K562 (cell line): ENCODE results near the gene CHRNA3. TPM values are rescaled to one million over a fixed set of nuclear protein-coding genes. Genes with fewer than 3 reads are reported as not detected.
A peak's percentile ranks its signal among the peaks of the same experiment; 100 is the strongest.

Source experiments
- ATAC-seq: fragments of 200-7000 bp; cut with Tn5 transposase; 3 replicates; pipeline ENCODE4 v1.9.1; 2020; ENCODE audit warnings: moderate library complexity
- BruUV-seq: library from RNA; stranded (reverse); fragments of 400-500 nt; replicated peaks from 2 replicates; lab custom pipeline; 2021; lab: Mats Ljungman, UMichigan
- CTCF ChIA-PET: fragments of 300-600 bp; formaldehyde crosslinking; extraction: SDS; loops from one replicate; lab custom pipeline; 2021; ENCODE audit warnings: low intra/inter-chr PET ratio; lab: Yijun Ruan, JAX
- POLR2A ChIA-PET: fragments of 300-600, 350-650 bp; sonication (Branson Sonifier 250); formaldehyde crosslinking; extraction: SDS; loops from one replicate; lab custom pipeline; 2021; ENCODE audit warnings: antibody characterized with exemption, inconsistent platforms; lab: Yijun Ruan, JAX
- DNase-seq, 4 experiments: peaks; one replicate each; pipeline versions ENCODE4 v3.0.0 to v3.0.0-alpha.2; 2011 to 2018; ENCODE audit warnings: low spot score in 3 of 4, mixed read lengths in 3 of 4; ENCODE audit errors: extremely low read depth in 1 of 4
- FAIRE-seq: peaks from 2 replicates; lab custom pipeline; 2011; peaks lifted over from hg19 to GRCh38; lab: Jason Lieb, UNC
- H2AFZ ChIP-seq: 2 replicates; pipeline ENCODE4 v1.6.0; 2011; ENCODE audit warnings: low read depth, low read length, control low read depth, inconsistent platforms
- H3K27ac ChIP-seq: fragments of 200-600 bp; 3 replicates; pipeline ENCODE4 v1.8.0; 2011; ENCODE audit warnings: low read depth, mild to moderate bottlenecking, control low read depth, inconsistent platforms, low read length, moderate library complexity, mixed read lengths; ENCODE audit errors: extremely low read depth
- H3K27me3 ChIP-seq, 2 experiments: fragments of 300-600 bp in 1 of 2; 2 replicates in 1 of 2; 3 replicates in 1 of 2; pipeline versions ENCODE4 v1.6.0 to v1.8.0; 2011; ENCODE audit warnings: inconsistent platforms in 2 of 2, low read length in 2 of 2, mild to moderate bottlenecking in 1 of 2, mixed read lengths in 1 of 2, moderate library complexity in 1 of 2; ENCODE audit not compliant: control insufficient read depth in 2 of 2, insufficient read depth in 2 of 2
- H3K36me3 ChIP-seq: fragments of 300-600 bp; 3 replicates; pipeline ENCODE4 v1.8.0; 2011; ENCODE audit warnings: mild to moderate bottlenecking, low read length, inconsistent platforms; ENCODE audit not compliant: control insufficient read depth, insufficient read depth
- H3K4me1 ChIP-seq, 2 experiments: fragments of 200-600 bp in 1 of 2; replicated peaks in 1 of 2; 2 replicates in 1 of 2; 3 replicates in 1 of 2; pipeline versions ENCODE4 v1.5.1 to v1.8.0; 2011; ENCODE audit warnings: inconsistent platforms in 2 of 2, low read length in 2 of 2, mild to moderate bottlenecking in 1 of 2, mixed read lengths in 1 of 2, moderate library complexity in 1 of 2; ENCODE audit not compliant: control insufficient read depth in 2 of 2, insufficient read depth in 2 of 2
- H3K4me2 ChIP-seq: 2 replicates; pipeline ENCODE4 v1.6.1; 2011; ENCODE audit warnings: low read length, control low read depth, inconsistent platforms, mixed read lengths; ENCODE audit not compliant: insufficient read depth
- H3K4me3 ChIP-seq: fragments of 200-600 bp; sonication (generic), shearing (Covaris generic); 2 replicates; pipeline ENCODE4 v1.5.1; 2016; ENCODE audit warnings: control low read depth, inconsistent platforms
- H3K79me2 ChIP-seq: fragments of 200-600 bp; 3 replicates; pipeline ENCODE4 v1.8.0; 2011; ENCODE audit warnings: low read length, inconsistent platforms; ENCODE audit not compliant: control insufficient read depth, insufficient read depth
- H3K9ac ChIP-seq, 2 experiments: 2 replicates each; pipeline versions ENCODE4 v1.6.0 to v1.6.1; 2011; ENCODE audit warnings: low read depth in 2 of 2, low read length in 2 of 2, control low read depth in 1 of 2, inconsistent platforms in 1 of 2, mild to moderate bottlenecking in 1 of 2, mixed read lengths in 1 of 2; ENCODE audit not compliant: insufficient read depth in 1 of 2
- H3K9me1 ChIP-seq: one replicate; pipeline ENCODE4 v1.6.0; 2011; ENCODE audit warnings: inconsistent platforms, mild to moderate bottlenecking, low read length, moderate library complexity; ENCODE audit not compliant: control insufficient read depth, insufficient read depth
- H3K9me3 ChIP-seq: replicated peaks from 2 replicates; pipeline ENCODE4 v1.5.1; 2011; ENCODE audit warnings: low read depth, low read length, inconsistent platforms; ENCODE audit not compliant: control insufficient read depth, insufficient read depth
- H4K20me1 ChIP-seq: replicated peaks from 2 replicates; pipeline ENCODE4 v1.6.1; 2011; ENCODE audit warnings: low read length, inconsistent platforms, mixed read lengths; ENCODE audit not compliant: control insufficient read depth, insufficient read depth
- ARNT ChIP-seq, 2 experiments: fragments of 450-650 bp; IDR thresholded peaks; 2 replicates each; pipeline ENCODE4 v1.6.1; 2016; ENCODE audit warnings: mild to moderate bottlenecking in 1 of 2
- CUX1 ChIP-seq: fragments of 200-800 bp; sonication (Bioruptor generic); IDR thresholded peaks from 2 replicates; pipeline ENCODE4 v1.6.1; 2016; ENCODE audit warnings: missing genetic modification characterization, missing compliant biosample characterization
- DPF2 ChIP-seq: fragments of 450-650 bp; IDR thresholded peaks from 2 replicates; pipeline ENCODE4 v1.6.1; 2016
- FOXK2 ChIP-seq, 2 experiments: fragments of 450-650 bp; IDR thresholded peaks in 1 of 2; conservative IDR thresholded peaks in 1 of 2; 2 replicates each; pipeline ENCODE4 v1.6.1; 2016; ENCODE audit warnings: low read depth in 2 of 2, mild to moderate bottlenecking in 1 of 2
- HDAC8 ChIP-seq: fragments of 450-650 bp; IDR thresholded peaks from 2 replicates; pipeline ENCODE4 v1.6.1; 2016; ENCODE audit warnings: mild to moderate bottlenecking, missing genetic modification characterization, moderate library complexity, missing compliant biosample characterization
- NFRKB ChIP-seq: fragments of 450-650 bp; IDR thresholded peaks from 2 replicates; pipeline ENCODE4 v1.6.1; 2016; ENCODE audit warnings: low read depth
- SP1 ChIP-seq: sonication (generic); formaldehyde crosslinking; IDR thresholded peaks from 2 replicates; pipeline ENCODE4 v1.8.1; 2022; ENCODE audit warnings: mild to moderate bottlenecking, missing genetic modification reagents
- TFE3 ChIP-seq: fragments of 450-650 bp; formaldehyde crosslinking; IDR thresholded peaks from 2 replicates; pipeline ENCODE4 v1.4.0; 2020; ENCODE audit warnings: mild to moderate bottlenecking, mixed read lengths
- ZNF146 ChIP-seq: IDR thresholded peaks from one replicate; pipeline ENCODE4 v1.6.1; 2018; ENCODE audit warnings: missing compliant biosample characterization; ENCODE audit not compliant: unreplicated experiment
- ZNF41 ChIP-seq: fragments of 250-450 bp; sonication (Bioruptor Pico); conservative IDR thresholded peaks from 2 replicates; pipeline ENCODE4 v1.4.0; 2020; ENCODE audit warnings: mild to moderate bottlenecking
- WGBS: fragments of 100-300 bp; shearing (Covaris generic); methylation state at CpG from one replicate; pipeline ENCODE4 v1.1.6; 2016; ENCODE audit warnings: low coverage, mixed read lengths; ENCODE audit not compliant: insufficient coverage; ENCODE audit errors: missing lambda C conversion rate; 5-methylcytosine and 5-hydroxymethylcytosine counted together
- in situ Hi-C: fragments of 300-500 bp; cut with MboI; formaldehyde crosslinking; loops from 4 replicates; pipeline ENCODE4 v1.15.0; 2018; ENCODE audit warnings: inconsistent platforms, mixed read lengths
- intact Hi-C: fragments of 100-400 bp; cut with micrococcal nuclease; formaldehyde crosslinking; loops from 2 replicates; pipeline ENCODE4 v1.14.2; 2022
- polyA plus RNA-seq, 8 experiments: library from polyadenylated mRNA; depleted of rRNA in 4 of 8; stranded (reverse) in 5 of 8; unstranded in 3 of 8; fragments of >200 nt; fragmentation: Nextera tagmentation in 2 of 8; fragmentation: Illumina TruSeq in 1 of 8; extraction: Ambion mirVana in 2 of 8; extraction: Trizol in 1 of 8; gene quantifications; 2 replicates each; pipeline versions ENCODE4 v1.2.1 to v1.2.3, GENCODE V29; 2011 to 2014; ENCODE audit warnings: inconsistent platforms in 1 of 8, missing spikeins in 1 of 8
- total RNA-seq, 7 experiments: library from RNA; depleted of rRNA in 6 of 7; stranded (reverse); fragments of >200 nt in 6 of 7; fragmentation: Illumina TruSeq in 2 of 7; extraction: Trizol in 2 of 7; gene quantifications; 2 replicates each; pipeline versions ENCODE4 v1.2.1 to v1.2.3, GENCODE V29; 2011 to 2021; ENCODE audit warnings: low replicate concordance in 1 of 7
- TF ChIP-seq, protein P1 (sequence below): sonication (generic); formaldehyde crosslinking; IDR thresholded peaks from 2 replicates; pipeline ENCODE4 v1.8.0; 2022; ENCODE audit warnings: mild to moderate bottlenecking, missing genetic modification reagents, borderline replicate concordance

CHRNA3 gene
- total and polyA plus RNA-seq, 9 of the 15 experiments (the other 6 are each of a cell fraction or from before 2014, with no cell fraction given) = 0.01 TPM; not detected in 8

DNA sequence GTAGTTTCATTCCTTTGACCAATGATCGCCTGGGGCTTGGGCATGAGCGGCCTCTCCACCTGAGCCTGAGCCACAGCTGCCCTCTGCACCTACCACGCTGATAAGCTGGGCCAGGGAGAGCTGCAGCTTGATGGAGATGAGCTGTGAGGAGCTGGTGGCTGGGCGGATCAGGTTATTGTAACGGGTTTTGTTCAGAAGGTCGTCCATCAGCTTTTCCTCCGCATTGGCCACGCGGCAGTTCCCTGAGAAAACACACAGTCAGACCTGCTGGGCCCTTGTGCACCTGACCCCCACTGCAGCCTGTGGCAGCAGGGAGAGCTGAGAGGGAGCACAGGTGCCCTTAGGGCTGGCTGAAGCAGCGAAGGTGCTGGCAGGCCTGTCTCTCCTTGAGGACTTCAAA, 14.6 kb upstream of the CHRNA3 start:
- Histone ChIP-seq H3K9me1 (no peaks in the 10 kb centered on the region), H2AFZ (no peak overlapping the region), H3K9ac (0 out of 4 replicates have a peak overlapping the region, but pooled peaks of 1 of the 2 experiments have one; percentile 28), H3K36me3 (no peaks in the 10 kb centered on the region), H3K9me3 (no peaks in the 10 kb centered on the region), H4K20me1 (0 out of 2 replicates have a peak, but pooled peaks cover 3% of the 10 kb centered on the region), H3K27ac (no peak overlapping the region), H3K4me2 (no peak overlapping the region), H3K4me1 (peaks cover 0 to under 1% of the 10 kb centered on the region in 2 experiments; a peak in 1 of 5 replicates), H3K27me3 (peaks cover 12 to 32% of the 10 kb centered on the region in 2 experiments; a peak in 4 of 5 replicates), H3K4me3 (no peak overlapping the region), H3K79me2 (no peaks in the 10 kb centered on the region)
- FAIRE-seq = no peak
- BruUV-seq = no TSS peak
- 4% methylated on average over 10 of the region's 10 CpGs for WGBS
- no peak for DNase-seq
- no peak for ATAC-seq
- TF ChIP-seq ZNF41 (CRISPR knock-in tag) = no peak
- no peak for TF ChIP-seq FOXK2 (conservative IDR thresholded peaks at IDR 0.05 in 1 of 2, IDR thresholded peaks at IDR 0.05 in 1 of 2; ENCODE audit: low read depth in 2 of 2)
- no peak for TF ChIP-seq DPF2
- TF ChIP-seq TFE3 (CRISPR knock-in tag) = no peak
- TF ChIP-seq SP1 (CRISPR knock-in tag) = no peak
- no peak for TF ChIP-seq ZNF146
- TF ChIP-seq ARNT (IDR thresholded peaks at IDR 0.05) = no peak
- TF ChIP-seq CUX1 (CRISPR knock-in tag) = no peak
- no peak for TF ChIP-seq NFRKB
- no peak for TF ChIP-seq HDAC8 (tag)
- TF ChIP-seq, protein P1, sequence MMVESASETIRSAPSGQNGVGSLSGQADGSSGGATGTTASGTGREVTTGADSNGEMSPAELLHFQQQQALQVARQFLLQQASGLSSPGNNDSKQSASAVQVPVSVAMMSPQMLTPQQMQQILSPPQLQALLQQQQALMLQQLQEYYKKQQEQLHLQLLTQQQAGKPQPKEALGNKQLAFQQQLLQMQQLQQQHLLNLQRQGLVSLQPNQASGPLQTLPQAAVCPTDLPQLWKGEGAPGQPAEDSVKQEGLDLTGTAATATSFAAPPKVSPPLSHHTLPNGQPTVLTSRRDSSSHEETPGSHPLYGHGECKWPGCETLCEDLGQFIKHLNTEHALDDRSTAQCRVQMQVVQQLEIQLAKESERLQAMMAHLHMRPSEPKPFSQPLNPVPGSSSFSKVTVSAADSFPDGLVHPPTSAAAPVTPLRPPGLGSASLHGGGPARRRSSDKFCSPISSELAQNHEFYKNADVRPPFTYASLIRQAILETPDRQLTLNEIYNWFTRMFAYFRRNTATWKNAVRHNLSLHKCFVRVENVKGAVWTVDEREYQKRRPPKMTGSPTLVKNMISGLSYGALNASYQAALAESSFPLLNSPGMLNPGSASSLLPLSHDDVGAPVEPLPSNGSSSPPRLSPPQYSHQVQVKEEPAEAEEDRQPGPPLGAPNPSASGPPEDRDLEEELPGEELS (CRISPR knock-in tag) = no peak
- CTCF ChIA-PET = no interaction called here
- intact Hi-C loops (loop anchor here (5.0 kb wide), 1 partner anchor 117 kb away; no protein-coding TSS in a partner anchor), in situ Hi-C loops (no loop called here)
- POLR2A ChIA-PET = no interaction called here
